NOMO-1 (cell line): ENCODE measurements around the gene PON1.

Experiments used
- DNase-seq, 2 experiments: peaks; one replicate each; lab custom pipeline; 2025; ENCODE audit not compliant: unreplicated experiment in 2 of 2; lab: John Stamatoyannopoulos, UW

Gene PON1

DNA sequence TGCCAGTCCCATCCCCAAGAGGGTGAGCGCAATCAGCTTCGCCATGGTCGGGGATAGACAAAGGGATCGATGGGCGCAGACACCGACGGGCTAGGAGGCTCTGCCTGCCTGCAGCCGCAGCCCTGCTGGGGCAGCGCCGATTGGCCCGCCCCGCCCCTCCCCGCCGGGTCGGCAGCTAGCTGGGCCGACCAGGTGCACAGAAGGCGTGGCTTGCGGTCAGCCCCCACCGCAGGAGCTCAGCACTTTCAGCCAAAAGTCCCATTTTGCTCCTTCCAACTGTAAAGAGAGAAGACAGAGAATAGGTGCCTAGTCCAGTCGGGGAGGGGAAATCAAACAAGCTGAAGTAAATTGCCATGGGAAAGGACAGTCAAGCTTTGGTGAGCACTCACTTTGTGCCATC lies at the start of gene PON1:
PON1 (minus strand) TSS at position 102 of the 400 bp plus-strand sequence; CDS start at position 45, 57 bp downstream.
- DNase-seq: no peak

DNA sequence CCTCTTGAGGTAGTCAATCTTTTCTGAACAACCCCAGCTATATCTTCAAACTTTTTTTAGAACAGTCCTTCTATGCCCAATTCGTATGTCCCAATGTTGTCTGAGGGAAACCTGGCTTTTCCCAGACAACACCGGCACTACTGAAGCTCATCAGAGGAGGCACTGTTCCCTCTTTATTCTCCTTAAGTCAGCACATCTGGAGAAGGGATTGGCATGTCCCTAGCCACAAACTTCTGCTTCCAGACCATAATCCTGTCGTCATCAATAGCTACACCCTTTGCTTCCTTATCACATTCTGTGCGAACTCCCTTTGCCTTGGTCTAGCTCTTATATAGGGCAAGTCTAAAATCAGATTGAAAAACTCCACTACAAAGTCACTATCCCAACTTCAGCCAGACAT lies 49.0 kb upstream of the PON1 start:
- DNase-seq: no peak

DNA sequence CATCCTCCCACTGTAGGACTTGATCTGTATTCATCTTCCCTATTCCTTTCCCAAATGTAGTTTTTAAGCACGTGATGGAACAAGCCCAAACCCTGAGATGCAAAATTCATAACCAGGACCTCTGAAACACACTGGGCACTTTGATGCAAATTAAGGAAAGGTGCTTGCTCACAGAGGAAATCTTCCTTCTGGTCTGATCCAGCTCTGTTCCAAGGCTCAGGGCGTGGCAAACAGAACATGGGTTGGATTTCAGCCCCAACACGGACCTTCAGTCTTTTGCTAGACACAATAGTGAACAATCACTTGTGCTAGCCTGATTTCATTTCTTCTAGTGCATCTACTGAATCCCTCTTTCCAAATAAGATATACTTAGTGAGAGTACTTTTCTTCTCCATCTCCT lies 43.9 kb upstream of the PON1 start:
- no peak for DNase-seq

DNA sequence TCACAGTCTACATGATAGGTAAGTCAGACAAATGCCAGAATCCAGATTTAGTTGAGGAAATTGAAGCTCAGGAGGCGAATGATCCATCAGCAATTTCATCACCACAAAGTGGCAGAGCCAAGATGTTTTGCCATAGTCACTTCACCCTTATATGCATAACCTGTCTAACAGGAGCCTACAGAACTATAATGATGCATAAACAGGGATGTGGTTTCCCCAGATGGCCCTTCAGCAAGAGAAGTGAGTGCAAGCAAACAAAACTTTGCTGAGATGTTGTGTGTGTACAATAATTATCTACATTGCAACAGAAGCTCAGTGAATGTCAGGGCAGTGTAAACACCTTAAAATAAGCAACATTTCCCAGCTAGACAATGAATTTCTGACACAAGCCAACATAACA lies 43.3 kb upstream of the PON1 start:
- no peak for DNase-seq

DNA sequence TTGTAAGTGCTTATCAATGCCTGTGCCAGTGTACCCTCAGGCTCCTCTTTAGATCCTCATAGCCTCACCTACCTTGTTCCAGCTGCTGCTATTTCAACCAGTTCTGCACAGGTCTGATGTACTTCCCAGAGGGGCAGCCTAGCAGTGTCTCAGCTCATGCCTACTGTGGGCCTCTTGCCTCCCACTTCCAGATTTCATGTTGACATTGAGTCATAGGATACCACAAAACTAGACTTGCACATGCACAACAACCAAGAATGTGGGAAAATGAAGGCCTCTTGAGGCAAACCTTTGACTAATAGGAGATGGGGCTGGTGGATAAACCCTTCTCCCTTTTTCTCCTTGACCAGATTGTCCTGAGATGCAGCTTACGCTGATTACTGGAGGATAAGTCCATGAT lies 40.8 kb upstream of the PON1 start:
- no peak for DNase-seq

DNA sequence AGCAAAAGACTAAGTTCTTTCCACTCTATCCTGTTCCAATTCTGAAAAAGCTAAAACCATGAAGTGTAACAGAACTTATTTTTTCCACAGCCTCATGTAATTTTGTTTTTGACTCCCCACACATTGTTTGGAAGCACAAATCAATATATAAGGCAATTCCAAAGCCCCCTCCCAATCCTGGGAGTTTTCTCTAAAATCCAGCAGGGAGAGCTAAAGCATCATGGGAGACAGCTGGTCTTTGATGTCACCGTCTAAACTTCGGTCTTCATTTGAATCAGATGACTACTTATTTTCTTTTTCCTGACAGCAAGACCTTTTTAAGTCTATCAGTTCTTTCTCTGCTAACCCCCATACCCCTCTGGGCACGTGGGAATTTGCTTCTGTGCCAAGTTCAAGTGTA lies 33.3 kb upstream of the PON1 start:
- no peak for DNase-seq

DNA sequence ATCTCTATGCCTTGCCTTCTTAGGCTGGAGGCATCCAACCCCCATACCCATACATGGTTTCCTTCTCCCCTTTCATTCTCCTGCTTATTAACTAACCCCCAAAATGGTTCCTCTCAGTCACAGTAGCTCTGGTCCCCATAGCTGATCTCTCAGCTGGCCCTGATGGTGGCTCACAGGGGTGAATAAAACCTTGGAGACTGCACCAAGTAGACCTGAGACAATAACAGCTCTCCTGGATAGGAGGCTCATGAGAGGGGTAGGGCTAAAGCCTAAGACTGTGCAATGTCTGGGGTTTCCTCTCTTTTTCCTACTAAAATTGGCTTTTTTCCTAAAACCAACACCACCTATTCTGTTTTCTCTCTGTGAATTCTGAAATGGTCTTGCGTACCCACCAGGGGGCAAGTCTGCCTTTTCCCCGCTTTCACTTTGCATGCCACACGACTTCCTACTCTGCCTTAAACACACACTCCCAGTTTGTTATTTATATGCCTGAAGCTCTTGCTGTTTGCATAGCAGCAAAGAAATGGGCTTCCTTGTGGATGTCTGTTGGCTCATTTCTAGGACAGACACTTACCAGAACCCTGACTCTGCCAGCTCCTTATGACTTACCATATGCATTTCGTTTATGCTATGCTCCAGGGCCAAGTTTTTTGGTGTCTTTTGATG lies 18.4 kb upstream of the PON1 start:
- DNase-seq: no peak

DNA sequence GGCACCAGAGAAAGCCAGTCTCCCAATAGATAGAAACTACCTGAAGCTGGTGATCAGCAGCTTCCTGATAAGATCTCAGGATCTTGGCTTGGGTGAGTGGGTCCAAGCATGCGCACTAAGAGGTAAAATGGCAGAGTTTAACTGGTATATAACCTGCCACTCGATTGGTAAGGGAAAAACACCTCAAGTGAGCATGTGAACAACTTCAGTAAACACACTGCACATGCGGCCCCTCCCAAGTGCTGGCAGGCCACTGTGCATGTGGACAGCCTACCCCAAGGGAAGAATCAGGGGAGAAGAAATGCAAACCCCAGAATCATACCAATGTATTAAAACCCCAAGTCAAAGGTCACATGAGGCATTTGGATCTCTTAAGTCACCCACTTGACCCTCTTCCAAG lies 17.7 kb upstream of the PON1 start:
- no peak for DNase-seq

DNA sequence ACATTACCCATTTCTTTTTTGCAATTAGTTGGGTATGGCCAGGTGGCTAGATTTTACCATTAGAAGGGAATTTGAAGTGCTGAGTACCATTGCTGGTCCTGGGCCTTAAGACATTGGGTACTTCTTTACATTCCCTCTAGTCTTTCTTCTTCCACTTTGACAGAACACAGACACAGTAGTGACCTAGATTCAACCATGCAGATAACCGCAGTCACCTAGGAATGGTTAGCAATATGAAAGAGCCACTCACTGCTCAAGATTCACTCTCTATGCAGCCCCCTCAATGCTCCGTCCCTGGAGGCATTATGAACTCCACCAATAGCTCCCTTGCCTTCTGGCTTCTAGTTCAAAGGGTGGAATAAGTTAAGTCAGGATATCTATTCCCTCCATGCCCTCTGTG lies 16.2 kb upstream of the PON1 start:
- no peak for DNase-seq

DNA sequence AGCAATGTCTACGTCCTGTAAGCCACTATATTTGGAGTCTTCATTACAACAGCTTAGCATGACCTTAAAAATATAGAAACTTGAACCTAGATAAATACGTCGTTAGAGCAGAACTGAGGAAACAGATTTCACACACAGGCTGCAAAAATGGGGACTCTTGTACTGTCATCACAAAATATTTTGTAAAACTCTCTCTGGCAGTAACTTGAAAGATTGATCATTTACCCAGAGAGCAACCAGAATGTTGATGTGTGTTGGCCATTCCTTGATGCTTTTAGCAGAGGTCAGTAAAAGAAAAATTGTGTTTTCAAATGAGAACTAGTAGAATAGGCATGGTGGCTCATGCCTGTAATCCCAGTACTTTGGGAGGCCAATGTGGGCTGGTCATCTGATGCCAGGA lies 14.5 kb upstream of the PON1 start:
- DNase-seq: no peak

DNA sequence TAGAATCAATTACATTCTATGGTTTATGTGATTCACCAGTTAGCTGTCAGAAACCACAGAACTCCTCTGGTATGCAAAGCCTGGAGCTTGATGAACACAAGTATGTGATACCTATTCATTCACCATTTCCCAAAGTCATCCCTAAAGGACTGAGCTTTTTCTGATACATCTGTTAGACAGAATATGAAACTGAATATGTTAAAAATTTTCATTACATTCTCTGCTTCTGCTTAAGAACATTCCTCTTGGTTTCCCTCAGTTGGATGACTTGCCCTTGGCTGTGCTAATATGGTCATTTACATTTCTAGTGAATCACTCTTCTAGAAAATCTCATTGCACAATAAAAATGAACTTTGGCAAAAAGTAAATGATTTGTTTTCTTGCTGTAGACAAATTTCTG lies 10.8 kb upstream of the PON1 start:
- no peak for DNase-seq

DNA sequence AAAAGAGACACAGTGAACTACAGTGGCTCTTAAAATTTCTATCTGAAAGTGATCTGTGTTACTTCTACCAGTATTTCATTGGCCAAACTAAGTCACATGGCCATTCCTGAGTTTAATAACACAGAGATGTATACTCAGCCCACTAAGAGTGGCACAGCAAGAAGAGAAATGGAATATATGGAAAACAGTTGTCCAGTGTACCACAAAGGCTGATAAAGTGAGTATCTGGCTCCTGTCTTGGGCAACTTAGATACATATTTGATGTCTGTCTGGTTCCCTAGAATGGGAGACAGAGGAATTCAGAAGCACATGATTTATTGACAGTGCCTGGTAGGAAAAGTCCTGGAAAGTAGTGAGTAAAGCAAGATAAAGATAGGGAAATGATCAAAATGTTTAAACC lies 10.1 kb upstream of the PON1 start:
- no peak for DNase-seq

DNA sequence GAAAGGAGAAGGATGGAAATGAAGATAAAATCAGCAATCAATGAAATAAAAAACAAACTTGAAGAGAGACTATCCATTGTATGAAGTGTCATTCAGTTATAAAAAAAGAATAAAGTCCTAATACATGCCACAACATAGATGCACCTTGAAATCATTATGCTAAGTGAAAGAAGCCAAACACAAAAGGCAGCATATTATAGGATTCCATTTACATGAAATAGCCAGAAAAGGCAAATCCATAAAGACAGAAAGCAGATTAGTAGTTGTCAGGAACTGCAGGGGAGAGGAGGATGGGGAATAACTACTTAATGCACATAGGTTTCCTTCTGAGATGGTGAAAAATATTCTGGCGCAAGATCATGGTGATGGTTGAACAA lies 6.6 kb upstream of the PON1 start:
- no peak for DNase-seq

DNA sequence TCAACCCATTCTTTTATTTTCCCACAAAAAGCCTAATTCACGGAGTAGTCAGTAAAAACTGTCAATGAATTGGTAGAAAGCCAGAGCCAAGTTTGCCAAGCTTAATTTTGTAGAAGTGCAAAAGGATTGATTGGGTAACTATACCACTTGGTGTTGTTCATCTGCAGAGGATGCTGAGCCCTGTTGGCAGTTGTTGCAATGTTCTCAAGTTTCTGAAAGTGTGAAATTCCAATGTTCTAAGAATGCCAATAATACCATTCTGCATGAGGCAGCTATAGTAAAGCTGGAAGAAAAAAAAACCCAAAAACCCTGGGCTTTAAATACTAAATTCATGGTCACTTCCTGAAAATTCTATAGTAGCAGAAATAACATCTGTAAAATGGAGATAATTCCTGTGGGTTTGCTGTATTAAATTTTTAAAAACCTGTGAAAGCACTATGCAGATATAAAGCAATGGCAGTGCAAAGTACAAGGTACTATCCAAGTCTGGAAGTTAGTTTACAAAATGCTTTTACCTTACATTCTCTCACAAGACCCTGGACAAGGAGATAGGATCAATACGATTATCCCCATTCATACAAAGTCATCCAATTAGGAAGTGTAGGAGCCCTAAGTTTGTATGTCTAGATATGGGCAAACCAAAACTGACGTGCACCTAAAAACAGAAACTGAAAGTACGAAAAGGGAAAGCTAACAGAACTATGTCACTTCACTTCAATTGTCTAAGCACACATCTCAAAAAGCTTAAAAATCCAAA lies 6.0 kb upstream of the PON1 start:
- peak; percentile 32 to 50 for DNase-seq

DNA sequence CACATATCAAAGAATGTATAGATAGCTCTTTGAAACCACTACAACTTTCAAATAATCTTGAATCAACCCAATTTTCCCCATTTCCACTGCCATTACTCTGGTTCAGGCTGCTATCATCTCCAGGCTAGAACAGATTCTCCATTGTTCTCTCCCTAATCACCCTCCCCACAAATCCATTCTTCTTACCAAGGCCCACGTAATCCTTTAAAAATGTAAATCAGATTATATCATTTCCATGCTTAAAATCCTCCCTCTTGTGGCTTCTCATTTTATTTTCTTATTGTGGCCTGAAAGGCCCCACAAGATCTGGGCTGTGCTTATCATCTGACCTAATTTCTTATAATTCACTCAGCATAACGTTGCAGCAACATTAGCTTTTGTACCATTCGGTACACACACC lies 3.0 kb upstream of the PON1 start:
- no peak for DNase-seq

DNA sequence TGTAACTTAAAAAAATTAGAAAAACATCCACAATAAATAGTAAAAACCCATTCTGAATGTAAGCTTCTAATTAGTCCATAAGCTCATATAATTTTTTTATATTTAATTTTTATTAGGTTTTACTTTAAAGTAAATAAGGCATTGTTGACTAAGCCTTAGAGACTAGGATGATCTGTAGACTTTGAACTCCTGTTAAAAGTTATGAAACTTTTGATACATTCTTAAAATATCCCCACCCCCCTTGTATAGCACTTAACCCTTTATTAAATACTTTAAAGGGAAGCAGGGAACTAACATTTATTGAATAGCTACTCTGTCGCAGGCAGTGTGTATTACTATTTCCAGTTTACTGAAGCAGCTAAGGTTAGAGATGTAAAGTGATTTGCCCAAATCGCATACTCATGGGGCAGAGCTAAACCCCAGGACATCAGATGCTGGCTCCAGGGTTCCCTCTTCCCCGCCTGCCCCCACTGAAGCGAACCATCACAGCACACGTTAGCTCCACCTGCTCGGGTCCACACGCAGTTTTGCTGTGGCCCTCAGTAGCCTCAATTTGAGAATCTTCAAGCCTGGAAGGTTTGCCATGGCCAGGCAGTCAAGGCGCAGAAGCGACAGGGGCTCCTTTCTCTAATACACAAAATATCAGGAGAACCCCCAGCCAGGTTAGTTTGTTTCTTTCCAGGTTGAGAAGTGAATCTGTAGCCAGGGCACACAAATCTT lies 762 bp downstream of the PON1 start:
- DNase-seq: no peak

DNA sequence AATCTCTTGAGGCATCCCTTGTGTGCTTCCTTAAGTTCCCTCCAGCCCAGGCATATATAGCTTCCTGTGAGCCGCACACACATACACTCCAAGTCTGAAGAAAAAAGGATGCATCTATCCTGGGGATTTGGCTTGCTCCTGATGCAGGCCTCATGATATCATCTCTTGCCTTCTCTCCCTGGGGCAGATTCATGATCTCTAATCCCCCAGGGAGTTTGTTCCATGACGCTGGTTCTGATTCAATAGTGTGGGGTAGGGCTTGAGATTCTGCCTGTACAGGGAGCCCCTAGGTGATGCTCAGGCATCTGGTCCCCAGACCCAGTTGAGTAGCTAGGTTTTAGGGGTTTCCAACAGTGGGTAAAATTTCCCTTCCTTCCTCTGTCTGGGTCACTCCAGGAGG lies 1.5 kb downstream of the PON1 start:
- no peak for DNase-seq

DNA sequence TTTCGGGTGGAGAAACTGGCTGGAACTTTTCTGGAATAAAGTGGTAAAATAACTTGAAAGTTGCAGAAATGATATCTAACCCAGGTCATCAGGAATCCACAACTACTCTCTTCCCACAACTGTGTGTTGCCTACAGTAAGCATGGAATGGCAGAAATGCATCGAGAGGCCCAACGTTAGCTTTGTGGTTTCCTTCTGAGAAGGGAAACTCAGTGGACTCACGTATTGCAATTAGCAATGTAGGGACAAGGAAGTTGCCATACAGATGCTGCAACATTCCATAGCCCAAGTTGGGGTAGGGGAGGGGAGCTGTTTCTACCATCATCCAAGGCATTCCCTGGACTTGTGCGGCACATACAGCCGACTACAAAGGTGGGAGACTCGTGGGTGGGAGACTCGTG lies 1.9 kb downstream of the PON1 start:
- DNase-seq: no peak

DNA sequence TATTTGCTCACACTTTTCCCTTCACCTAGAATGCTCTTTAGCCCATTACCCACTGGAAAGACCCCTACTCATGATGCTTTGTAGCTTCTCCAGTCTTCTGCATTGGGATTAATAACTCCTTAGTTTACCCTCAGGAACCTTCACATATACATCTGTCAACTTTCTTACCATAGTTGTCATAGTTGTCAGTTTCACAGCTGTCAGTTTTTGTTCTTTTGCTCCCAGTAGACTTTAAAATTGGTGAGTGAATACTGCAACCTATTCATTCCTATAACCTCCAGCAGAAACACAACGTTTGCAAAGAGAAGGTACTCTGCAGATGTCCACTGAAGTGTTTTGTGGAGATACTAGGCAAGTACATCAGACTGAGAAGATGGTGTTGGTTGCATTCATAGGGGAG lies 2.6 kb downstream of the PON1 start:
- no peak for DNase-seq

DNA sequence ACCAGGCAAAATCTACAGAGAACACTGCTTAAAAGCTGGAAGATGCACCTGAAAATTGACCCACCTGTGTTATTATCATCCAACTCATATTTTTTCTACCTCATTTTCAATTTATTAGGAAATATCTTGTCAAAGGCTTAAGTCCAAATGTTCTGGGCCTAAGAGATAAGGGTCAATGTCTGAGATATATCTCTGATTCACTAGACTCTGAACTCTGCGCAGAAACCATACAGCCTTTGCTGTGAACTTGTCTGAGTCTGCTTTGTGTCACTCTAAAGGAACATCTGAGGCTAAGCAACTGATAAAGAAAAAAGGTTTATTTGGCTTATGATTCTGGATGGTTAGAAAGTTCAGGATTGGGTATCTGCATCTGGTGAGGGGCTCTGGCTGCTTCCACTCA lies 3.7 kb downstream of the PON1 start:
- DNase-seq: no peak

DNA sequence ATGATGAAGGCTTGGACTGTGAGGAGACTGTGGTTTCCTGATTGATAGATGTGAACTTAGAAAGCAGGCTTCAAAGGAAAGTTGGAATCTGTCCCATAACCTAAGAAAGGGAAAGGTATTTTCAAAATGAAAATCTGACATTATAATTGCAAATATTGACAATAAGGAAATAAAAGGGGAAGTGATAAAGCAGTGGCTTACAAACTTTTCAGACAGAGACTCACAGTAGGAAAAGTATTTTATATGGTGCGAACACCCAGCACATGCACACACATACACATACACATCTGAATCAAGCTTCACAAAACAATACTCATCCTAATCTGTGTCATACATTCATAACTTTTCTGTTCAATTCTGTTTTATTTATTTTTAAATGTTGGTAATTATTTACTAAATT lies 4.8 kb downstream of the PON1 start:
- no peak for DNase-seq

DNA sequence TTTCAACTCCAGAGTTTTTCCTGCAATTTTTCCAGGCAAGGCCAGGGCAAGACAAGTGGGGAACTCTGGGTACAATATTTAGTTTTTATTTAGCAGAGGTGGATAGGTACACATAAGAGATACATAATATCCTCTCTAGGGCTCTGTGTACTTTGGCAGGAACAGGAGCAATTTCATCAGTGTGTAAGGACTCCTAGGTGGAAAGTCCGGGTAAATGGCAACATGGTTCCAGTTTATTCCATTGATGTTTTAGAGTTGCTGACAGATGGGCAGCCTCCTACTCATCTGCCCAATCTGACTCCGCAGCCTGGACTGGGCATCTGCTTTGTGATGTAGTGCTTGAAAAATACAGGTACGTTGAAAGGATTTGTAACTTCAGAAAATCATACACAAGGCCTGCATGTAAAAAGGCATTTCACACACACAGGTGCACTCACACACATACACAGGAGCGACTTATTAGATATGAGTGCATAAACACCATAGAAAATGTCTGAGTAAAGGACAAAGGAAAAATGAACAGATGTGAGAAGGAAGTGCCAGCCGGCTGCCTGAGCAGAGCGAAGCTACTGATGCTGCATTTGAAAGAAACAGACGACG lies 5.7 kb downstream of the PON1 start:
- DNase-seq: no peak
